Gastrocnemius medialis (tissue), 4 donors: ENCODE data around the gene MRGPRX1.

Experiments
- CTCF ChIP-seq, 5 experiments: fragments of 450-650 bp in 3 of 5; fragments of 200-600 bp in 2 of 5; sonication (generic) in 2 of 5; IDR thresholded peaks in 4 of 5; conservative IDR thresholded peaks in 1 of 5; 1 replicate in 4 of 5; 2 replicates in 1 of 5; pipeline ENCODE4 v1.5.1; 2016 to 2019; ENCODE audit warnings: antibody characterized with exemption in 5 of 5, mild to moderate bottlenecking in 3 of 5, moderate library complexity in 3 of 5
- POLR2A ChIP-seq, 2 donors: fragments of 450-650 bp; IDR thresholded peaks; one replicate each; pipeline ENCODE4 v1.6.1; 2017; ENCODE audit warnings: antibody characterized with exemption in 2 of 2, mild to moderate bottlenecking in 2 of 2, moderate library complexity in 2 of 2

DNA sequence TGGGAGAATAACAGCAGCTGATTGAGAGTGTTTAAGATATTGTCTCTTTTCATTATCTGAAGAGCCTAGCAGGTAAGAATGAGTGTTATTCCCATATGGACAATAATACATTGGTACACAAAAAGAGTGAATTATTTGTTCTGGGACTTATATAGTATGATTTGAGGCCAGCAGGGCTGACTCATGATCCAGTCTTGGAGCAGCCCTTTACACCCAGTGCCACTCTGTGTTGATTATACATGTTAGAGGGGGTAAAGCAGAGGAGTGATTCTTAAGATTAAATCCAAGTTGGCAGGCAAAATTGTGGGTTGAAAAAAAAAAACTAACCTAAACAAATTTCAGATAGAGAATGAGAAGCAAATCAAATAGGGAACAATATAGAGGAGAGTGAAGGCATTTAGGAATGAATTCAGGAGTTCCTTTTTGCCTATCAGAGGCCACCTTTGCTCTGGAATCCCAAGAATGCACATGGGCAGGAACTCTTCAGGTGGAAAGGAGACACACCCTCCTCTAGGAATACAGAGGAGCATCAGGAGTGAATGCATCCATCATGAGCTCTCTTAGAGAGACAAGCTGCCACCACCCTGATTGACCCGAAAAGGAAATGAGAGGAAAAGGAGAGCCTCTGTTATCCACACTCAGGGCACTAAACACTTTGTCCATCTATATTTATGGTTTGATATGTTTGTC, 19.2 kb upstream of the MRGPRX1 start:
- no peak for TF ChIP-seq CTCF (IDR thresholded peaks at IDR 0.05 in 4 of 5, conservative IDR thresholded peaks at IDR 0.05 in 1 of 5)
- no peak for TF ChIP-seq POLR2A (IDR thresholded peaks at IDR 0.05)
